Measurements from ENCODE around the gene SH3BP4. TPM values are rescaled to one million over a fixed set of nuclear protein-coding genes. Genes with fewer than 3 reads are reported as not detected.

The SH3BP4 gene
- total RNA-seq, 1 experiment from 2014 or later, result 53.3 TPM

GRCh38 chr2:234967201-234967869 is 15.5 kb downstream of the SH3BP4 start:
- DNase-seq (ENCODE audit: low read depth), result no peak

- DNase-seq (ENCODE audit: low read depth), result no peak
Observed at GRCh38 chr2:234967870-234968208, 16.0 kb downstream of the SH3BP4 start.

GRCh38 chr2:234968631-234969305 is 17.0 kb downstream of the SH3BP4 start:
- no peak for DNase-seq (ENCODE audit: low read depth)

GRCh38 chr2:234969306-234970098 is 17.7 kb downstream of the SH3BP4 start:
- no peak for DNase-seq (ENCODE audit: low read depth)

- DNase-seq (ENCODE audit: low read depth), result no peak
Observed at GRCh38 chr2:234970099-234970440, 18.3 kb downstream of the SH3BP4 start.

GRCh38 chr2:234970477-234970882 is 18.7 kb downstream of the SH3BP4 start:
- no peak for DNase-seq (ENCODE audit: low read depth)

- no peak for DNase-seq (ENCODE audit: low read depth)
Observed at GRCh38 chr2:234971496-234971895, 19.7 kb downstream of the SH3BP4 start.

GRCh38 chr2:234973008-234973407 is 21.2 kb downstream of the SH3BP4 start:
- no peak for DNase-seq (ENCODE audit: low read depth)

- peak; percentile 70 for DNase-seq (ENCODE audit: low read depth)
Observed at GRCh38 chr2:234974501-234975385, 22.9 kb downstream of the SH3BP4 start.

GRCh38 chr2:234975611-234976010 is 23.8 kb downstream of the SH3BP4 start:
- no peak for DNase-seq (ENCODE audit: low read depth)

GRCh38 chr2:234976479-234977227 is 24.8 kb downstream of the SH3BP4 start:
- DNase-seq (ENCODE audit: low read depth), result no peak

GRCh38 chr2:234977228-234977679 is 25.4 kb downstream of the SH3BP4 start:
- DNase-seq (ENCODE audit: low read depth), result no peak

GRCh38 chr2:234978466-234979203 is 26.8 kb downstream of the SH3BP4 start:
- DNase-seq (ENCODE audit: low read depth), result peak; percentile 58

- DNase-seq (ENCODE audit: low read depth), result no peak
Observed at GRCh38 chr2:234979204-234980167, 27.7 kb downstream of the SH3BP4 start.

- DNase-seq (ENCODE audit: low read depth), result no peak
Observed at GRCh38 chr2:234980451-234981187, 28.8 kb downstream of the SH3BP4 start.

GRCh38 chr2:234981197-234982095 is 29.6 kb downstream of the SH3BP4 start:
- peak; percentile 97 for DNase-seq (ENCODE audit: low read depth)

Measured in LHCN-M2 (cell line).